ACHN (cell line): ENCODE results near the gene SOS2.

Experiments
- DNase-seq: peaks from one replicate; pipeline ENCODE4 v3.0.0-alpha.2; 2015
- in situ Hi-C: cut with HindIII; loops from 2 replicates; pipeline ENCODE4 v1.10.0; 2017; ENCODE audit warnings: low sequenced_read_pairs, low pct_ligation_motif_present, low pct_unique_long_range_greater_than_20kb

SOS2 gene

DNA sequence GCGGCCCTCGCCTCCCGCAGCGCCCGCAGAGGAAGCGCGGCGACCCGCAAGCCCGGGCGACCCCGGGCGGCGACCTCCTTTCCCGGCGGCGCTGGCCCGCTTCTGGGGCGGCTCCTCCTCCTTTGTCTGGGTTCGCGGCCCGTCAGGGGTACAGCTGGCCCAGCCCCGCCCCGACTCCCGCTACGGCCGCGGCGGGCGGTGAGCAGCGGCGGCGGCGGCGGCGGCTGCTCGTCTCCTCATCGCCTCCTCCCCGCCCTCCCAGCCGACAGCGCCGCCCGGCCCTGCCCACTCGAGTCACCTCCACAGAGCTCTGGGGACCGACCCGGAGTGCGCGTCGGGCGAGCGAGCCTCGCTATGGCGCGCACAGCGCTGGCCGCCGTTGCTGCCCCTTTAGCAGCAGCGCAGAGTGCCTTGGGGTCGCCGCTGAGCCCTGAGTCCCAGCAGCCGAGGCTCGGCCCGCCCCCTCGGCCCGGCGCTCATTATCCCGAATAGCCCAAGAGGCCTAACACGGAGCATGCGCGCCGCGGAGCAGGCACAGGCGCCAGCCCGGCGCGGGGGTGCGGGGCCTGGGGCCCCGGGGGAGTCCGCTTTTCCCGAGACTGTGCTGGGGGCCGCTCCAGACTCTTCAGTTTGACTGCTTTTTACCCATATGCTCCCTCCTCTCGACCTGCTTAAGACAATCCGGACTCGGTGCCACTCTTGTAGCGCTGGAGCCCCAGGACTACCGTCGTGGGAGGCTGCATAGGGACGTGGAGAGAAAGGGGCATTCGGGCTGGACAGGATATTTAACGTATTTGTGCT, at the start of gene SOS2:
Gene SOS2 (minus strand): TSS at position 104 of the 801 bp plus-strand sequence. CDS start 295 bp downstream, outside the sequence.
- in situ Hi-C loops = no loop called here
- peak; percentile 81 for DNase-seq

GRCh38 chr14:50272498-50272897, 41.1 kb upstream of the SOS2 start:
- no peak for DNase-seq
- in situ Hi-C loops = no loop called here

DNA sequence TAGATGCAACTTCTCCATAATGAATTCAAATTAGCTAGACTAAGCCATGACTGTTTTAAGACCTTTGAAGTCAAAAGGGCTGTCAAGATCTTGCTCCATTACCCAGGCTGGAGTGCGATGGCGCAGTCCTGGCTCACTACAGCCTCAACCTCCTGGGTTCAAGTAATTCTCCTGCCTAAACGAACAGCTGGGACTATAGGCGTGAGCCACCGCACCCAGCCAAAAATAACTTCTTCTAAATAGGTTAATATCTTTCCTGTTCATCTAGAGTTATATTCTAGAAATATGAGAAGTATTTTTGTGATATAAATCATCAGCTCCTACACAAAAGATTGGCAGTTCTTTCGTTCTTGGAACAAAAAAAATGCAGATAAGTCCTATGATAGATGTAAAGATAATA, 39.6 kb upstream of the SOS2 start:
- DNase-seq = no peak
- in situ Hi-C loops = no loop called here

DNA sequence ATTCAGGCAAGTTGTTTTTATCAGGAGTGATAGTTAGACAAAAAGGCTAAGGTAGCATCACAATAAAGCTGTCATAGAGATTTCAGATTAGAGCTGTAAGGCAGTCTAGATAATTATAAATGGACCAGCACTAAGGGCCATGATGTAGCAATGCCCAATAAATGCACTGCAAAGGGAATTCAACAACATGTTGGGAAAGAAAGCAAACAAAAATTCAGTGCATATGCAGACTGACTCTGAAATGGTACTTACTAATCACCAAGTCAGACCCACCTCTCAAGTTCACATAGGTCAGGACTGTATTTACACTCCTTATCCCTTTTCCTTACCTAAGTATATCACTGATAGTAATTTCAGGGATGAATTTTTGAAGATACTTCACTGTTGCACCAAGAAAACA, 33.7 kb upstream of the SOS2 start:
- no peak for DNase-seq
- in situ Hi-C loops = no loop called here

GRCh38 chr14:50263321-50263720, 31.9 kb upstream of the SOS2 start:
- DNase-seq = no peak
- in situ Hi-C loops = no loop called here

GRCh38 chr14:50262865-50263264, 31.5 kb upstream of the SOS2 start:
- in situ Hi-C loops = no loop called here
- DNase-seq = no peak

DNA sequence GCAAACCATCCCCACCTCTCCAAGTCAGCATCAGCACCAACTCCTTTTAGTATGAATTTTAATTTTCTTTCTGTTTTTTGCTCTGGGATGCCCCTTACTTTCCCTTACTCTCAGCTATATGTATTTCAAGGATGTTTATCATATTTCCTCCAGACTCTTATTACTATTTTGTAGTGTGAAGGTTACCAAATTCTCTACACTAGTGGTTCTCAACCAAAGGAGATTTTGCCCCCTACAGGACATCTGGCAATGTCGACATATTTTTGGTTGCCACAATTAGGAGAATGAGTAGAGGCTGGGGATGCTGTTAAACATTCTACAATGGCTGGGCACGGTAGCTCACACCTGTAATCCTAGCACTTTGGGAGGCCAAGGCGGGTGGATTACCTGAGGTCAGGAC, 29.1 kb upstream of the SOS2 start:
- in situ Hi-C loops = no loop called here
- DNase-seq = peak; percentile 35

- in situ Hi-C loops = no loop called here
- DNase-seq = no peak
Observed at GRCh38 chr14:50260072-50260471, 28.7 kb upstream of the SOS2 start.

DNA sequence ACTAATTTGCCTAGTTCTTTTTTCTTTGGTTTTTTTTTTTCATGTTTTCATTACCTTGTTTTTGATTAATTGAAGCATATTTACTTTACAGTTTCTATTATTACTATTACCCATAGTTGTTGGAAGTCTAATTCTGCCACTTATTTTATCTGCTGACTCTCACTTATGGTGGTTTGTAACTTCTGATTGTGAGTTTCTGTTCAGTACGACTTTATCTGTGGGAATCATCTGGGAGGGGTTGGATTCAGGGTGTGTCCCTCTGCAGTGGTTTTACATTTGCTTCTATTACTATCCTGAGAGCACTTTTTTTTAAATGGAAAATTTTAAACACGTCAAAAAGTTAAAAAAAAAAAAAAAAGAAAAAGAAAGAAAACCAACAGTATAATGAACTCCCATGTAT, 26.4 kb upstream of the SOS2 start:
- DNase-seq = no peak
- in situ Hi-C loops = no loop called here

- in situ Hi-C loops = no loop called here
- no peak for DNase-seq
Observed at GRCh38 chr14:50254248-50254647, 22.9 kb upstream of the SOS2 start.

DNA sequence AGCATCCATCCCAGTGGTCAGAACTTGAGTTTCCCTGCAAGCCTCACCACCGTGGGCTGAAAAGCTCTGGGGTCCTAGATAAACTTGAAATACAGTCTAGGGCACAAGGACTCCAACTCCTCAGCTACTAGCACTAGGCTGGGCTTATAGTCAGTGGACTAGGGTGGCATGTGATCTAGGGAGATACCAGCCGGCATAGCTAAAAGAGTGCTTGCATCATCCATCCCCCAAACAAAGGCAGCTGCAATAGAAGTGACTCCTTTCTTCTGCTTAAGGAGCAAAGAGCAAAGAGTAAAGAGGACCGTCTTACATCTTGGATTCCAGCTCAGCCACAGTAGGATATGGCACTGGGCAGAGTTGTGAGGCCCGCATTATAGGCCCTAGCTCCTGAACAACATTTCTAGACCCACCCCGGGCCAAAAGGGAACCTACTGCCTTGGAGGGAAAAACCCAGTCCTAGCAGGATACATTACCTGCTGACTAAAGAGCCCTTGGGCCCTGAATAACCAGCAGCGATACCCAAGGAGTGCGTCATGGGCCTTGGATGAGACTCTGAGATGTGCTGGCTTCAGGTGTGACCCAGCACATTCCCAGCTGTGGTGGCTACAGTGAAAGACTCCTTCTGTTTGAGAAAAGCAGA, 17.9 kb upstream of the SOS2 start:
- in situ Hi-C loops = no loop called here
- no peak for DNase-seq

DNA sequence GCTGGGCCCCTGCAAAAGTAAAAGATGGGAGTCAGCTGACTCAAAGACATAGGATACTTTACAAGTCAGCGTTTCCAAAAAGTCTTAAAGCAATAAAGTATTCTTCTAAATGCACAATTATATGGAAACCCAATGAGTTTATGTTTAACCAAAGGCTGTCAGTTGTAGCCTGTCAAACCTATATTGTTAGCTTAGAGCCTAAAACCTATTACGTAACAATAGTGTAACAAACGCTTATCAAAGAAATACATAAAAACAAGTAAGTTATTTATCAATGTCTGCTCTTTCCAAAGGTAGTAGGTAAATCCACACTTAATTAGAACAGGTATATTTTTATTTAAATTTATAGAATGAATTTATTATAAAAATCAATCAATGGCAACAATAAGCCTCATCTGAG, 15.9 kb upstream of the SOS2 start:
- no peak for DNase-seq
- in situ Hi-C loops = no loop called here

DNA sequence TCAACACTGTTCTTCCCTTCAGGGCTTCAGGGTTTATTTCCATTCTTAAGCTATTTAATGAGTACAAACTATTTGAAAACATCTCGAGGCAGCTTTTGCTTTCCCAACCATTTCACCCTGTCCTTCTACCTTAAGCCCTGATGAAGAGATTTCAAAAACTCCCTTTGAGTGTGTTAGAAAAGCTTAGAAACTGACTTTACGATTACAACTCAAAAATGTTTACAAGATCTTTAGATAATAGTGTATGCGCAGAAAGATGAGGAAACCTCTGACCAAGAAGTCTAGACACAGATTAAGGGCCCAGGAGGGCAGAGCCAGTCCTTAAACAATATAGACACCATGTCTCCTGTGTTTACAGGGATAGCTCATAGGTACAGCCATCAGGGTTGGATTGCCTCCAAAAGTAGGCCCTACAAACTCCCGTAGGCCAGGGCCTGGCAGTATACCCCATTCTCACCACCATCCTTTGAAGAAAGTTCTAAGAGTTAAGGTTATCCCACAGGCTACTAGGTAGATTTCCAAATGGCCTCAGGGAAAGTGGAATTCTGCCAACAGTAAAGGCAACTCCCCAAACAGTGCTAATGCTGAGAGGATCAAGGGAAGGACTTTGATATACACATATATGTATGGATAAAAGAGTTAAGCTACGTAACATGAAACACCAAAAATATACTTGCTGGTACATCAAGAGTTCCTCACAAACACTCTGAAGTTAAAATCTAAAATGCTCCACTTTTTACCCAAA, 11.4 kb upstream of the SOS2 start:
- no peak for DNase-seq
- in situ Hi-C loops = no loop called here

- DNase-seq = no peak
- in situ Hi-C loops = no loop called here
Observed at GRCh38 chr14:50242096-50242495, 10.7 kb upstream of the SOS2 start.

GRCh38 chr14:50237427-50237826, 6.0 kb upstream of the SOS2 start:
- no peak for DNase-seq
- in situ Hi-C loops = no loop called here

DNA sequence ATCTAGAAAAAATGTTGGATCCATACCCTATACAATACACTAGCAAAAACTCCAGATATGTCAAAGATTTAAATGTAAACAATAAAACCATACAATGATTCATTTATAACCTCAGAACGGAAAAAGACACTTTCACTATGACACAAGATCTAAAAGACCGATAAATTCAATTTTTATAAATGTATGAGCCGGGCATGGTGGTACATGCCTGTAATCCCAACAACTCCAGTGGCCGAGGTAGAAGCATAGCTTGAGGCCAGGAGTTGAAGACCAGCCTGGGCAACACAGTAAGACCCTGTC, 2.5 kb upstream of the SOS2 start:
- DNase-seq = no peak
- in situ Hi-C loops = no loop called here

DNA sequence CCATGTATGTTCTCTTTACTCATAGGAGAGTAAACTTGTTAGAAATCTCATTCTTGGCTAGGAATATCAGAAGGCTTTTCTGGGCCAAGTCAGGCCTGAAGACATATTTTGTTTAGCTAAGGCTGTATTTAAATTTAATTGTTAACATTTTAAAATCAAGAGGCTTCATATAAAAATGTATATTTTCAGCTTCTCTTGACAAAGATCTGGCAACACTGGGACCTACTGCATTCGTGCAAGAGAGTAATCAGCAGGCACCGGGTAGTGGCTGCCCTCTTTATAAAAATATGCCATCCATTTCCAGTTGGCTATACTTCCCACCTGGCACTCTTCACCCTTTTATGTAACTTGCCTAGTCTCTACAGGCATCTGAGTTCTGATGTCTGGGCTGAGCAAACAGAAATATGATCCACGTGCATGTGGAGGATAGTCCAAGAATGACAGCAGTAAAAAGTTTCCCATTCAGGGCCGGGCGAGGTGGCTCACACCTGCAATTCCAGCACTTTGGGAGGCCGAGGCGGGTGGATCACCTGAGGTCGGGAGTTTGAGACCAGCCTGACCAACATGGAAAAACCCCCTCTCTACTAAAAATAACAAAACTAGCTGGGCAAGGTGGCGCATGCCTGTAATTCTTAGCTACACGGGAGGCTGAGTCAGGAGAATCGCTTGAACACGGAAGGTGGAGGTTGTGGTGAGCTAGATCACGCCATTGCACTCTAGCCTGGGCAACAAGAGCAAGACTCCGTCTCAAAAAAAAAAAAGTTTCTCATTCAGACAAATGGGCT, 2.0 kb upstream of the SOS2 start:
- DNase-seq = no peak
- in situ Hi-C loops = no loop called here

DNA sequence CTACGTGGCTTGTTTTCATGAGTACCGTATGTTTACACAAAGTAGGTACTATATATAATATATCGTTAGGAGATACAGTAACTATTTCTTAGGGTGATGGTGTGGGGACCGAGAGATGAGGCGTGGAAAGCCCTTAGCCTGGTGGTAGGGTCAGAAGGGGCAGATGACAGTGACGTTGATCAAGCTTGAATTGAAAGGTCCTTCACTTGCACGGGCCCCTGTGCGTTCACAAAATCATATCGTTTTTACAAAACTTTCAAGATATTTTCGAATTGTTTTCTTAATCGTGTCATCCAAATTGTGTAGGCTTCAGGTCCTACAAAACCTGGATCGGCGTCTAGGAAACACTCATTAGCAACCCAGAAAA, 881 bp upstream of the SOS2 start:
- in situ Hi-C loops = no loop called here
- no peak for DNase-seq
